Activated CD8-positive, alpha-beta memory T cell treated with anti-CD3 and anti-CD28 coated beads for 48 hours (primary cell): ENCODE results near the gene PTOV1.

Experiments used
- DNase-seq, 3 experiments: peaks; one replicate each; pipeline ENCODE4 v3.0.0-alpha.2; 2020; ENCODE audit warnings: low read depth in 2 of 3, low spot score in 2 of 3

The PTOV1 gene

GRCh38 chr19:49843265-49843664, 7.7 kb upstream of the PTOV1 start:
- DNase-seq: no peak

- DNase-seq: no peak
Observed at GRCh38 chr19:49844138-49845095, 6.5 kb upstream of the PTOV1 start.

- DNase-seq: no peak
Observed at GRCh38 chr19:49845414-49845813, 5.5 kb upstream of the PTOV1 start.

- no peak for DNase-seq
Observed at GRCh38 chr19:49846408-49846807, 4.6 kb upstream of the PTOV1 start.

GRCh38 chr19:49847731-49848696, 2.9 kb upstream of the PTOV1 start:
- no peak for DNase-seq

- DNase-seq: no peak
Observed at GRCh38 chr19:49848938-49849337, 2.0 kb upstream of the PTOV1 start.

GRCh38 chr19:49849433-49850220, 1.3 kb upstream of the PTOV1 start:
- no peak for DNase-seq

GRCh38 chr19:49850221-49850486, 805 bp upstream of the PTOV1 start:
- no peak for DNase-seq

- DNase-seq: no peak
Observed at GRCh38 chr19:49851456-49852259, 699 bp downstream of the PTOV1 start.

GRCh38 chr19:49852631-49853126, 1.7 kb downstream of the PTOV1 start:
- DNase-seq: no peak

GRCh38 chr19:49853852-49854377, 3.0 kb downstream of the PTOV1 start:
- no peak for DNase-seq

- no peak for DNase-seq
Observed at GRCh38 chr19:49854378-49855263, 3.7 kb downstream of the PTOV1 start.

GRCh38 chr19:49855277-49855675, 4.3 kb downstream of the PTOV1 start:
- DNase-seq: no peak

- no peak for DNase-seq
Observed at GRCh38 chr19:49855676-49856573, 5.0 kb downstream of the PTOV1 start.

- DNase-seq: no peak
Observed at GRCh38 chr19:49856574-49857021, 5.6 kb downstream of the PTOV1 start.

- no peak for DNase-seq
Observed at GRCh38 chr19:49857061-49857837, 6.3 kb downstream of the PTOV1 start.

GRCh38 chr19:49857838-49858087, 6.8 kb downstream of the PTOV1 start:
- no peak for DNase-seq
